ENCODE results near the gene LYRM9.
"Not testable (repeated sequence)": the region's sequence is repeated elsewhere in the genome, so short reads cannot be mapped to it uniquely, and the experiment has no call there.

LYRM9 gene

DNA sequence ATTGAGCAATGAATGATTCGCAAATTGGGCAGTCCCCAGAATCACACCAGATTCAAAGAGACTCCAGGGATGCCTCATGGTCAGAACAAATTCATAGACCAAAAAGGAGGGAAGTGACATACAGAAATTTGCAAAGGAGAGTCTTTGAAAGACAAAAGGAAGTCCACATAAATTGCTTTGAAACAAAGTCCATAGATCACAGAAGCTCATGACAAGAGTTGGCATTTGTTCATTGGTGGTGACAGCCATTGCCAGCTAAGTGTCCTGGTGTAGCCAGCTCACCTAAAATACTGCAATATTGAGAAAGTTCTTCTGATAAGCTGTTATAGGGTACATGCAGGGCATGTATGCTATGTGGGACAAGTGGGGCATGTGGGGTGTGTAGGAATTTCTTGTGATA lies 55.4 kb downstream of the LYRM9 start:
- DNase-seq = peak; percentile 10

DNA sequence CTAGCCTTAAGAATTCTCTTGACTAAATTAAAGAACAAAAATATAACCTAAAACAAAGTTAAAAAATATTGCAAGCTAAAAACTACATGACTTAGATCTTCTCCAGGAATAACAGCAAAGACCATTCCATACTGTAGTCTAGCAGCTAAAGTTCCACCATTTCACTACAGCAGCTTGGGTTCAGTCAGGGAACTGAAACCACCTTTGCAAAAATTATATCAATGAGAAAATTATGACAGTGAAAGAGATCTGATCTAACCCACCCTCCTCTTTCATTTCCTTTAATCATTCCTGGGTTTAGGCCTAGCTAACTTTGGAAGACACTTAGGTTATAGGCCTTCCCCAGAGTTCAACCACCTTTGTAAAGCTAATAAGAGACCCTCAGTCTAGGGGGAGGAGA lies 56.5 kb downstream of the LYRM9 start:
- DNase-seq = no peak

DNA sequence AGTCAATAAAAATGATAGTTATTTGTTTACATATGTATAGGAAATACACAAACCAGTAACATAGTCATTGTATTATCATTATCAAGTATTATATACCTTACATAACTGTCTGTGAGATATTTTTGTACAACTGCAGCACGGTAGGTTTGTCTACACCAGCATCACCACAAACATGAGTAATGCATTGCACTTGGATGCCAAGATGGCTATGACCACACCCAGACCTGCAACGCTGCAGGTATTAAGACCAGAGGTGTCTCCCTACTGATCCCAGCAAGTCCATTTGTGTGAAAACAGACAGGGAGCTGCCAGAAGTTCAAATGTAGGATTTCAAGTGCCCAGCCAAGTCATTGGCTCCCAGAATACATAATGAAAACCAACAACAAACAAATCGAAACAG lies 58.6 kb downstream of the LYRM9 start:
- DNase-seq = no peak

DNA sequence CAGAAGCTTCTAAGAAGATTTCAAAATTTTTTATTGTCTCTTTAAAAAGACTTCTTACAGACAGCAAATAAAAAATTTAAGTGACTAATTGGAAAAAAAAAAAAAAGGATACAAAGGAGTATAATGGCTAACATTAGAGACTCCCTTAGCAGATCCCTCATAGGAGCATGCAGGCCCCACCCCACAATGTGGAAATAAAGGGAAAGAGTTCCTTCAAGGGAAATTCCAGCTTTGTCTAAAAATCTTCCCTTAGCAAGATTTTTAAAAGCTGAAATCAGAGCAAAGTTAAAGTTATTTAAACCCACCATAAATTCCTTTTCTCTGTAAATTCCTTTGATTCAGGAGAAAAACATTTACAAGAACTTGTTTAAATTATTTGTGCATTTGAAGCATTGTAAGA lies 60.3 kb downstream of the LYRM9 start:
- DNase-seq = peak; percentile 33

DNA sequence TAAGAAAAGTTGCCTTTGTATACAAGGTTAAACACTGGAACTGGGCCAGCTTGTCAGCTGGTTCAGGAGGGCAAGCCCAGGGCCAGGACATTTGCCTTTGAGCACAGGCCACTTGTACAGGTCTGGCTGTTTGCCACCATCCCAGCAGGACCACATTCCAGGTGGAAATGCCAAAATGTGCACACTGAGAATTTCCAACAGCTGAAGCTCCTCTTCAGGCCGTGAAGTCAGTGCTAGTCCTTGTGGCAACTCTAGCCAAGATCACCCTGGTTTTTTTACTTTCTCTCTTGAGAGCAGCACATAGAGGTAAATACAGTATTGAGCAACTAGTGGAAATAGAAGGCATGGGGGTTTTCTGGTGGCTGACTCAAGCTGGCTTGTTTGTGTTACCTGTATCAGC lies 63.3 kb downstream of the LYRM9 start:
- DNase-seq = not testable (repeated sequence)

DNA sequence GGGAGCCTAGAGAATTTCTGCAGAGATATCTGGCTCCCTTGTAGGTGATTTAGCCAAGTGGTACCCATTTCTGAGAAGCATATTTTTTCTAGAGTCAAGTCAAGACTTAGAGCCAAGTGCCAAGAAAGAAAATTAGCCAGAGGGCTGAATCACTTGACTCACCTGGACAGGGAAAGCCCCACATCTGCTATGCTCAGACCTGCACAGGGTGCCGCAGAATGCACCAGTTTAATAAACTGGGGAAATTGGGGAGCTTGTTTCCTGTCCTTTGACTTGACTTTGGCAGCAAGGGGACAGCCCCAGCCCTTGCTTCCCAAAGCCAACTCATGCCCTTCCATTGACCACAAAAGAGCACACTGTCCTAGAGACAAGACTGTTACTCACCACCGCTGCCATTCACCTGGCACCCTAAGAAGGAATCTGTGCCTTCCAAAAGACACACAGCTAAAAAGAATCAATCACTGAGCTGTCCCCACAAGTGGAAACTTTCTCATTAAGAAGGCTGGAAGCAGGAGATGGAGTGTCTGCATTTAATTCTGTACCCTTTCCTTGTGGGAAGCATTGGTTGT lies 63.9 kb downstream of the LYRM9 start:
- not testable (repeated sequence) for DNase-seq

Data from inflammatory macrophage treated with lipopolysaccharide for 4 hours (primary cell).